B cell (primary cell): ENCODE data around the gene DKKL1. TPM values are rescaled to one million over a fixed set of nuclear protein-coding genes. Genes with fewer than 3 reads are reported as not detected.

Experiments used
- ATAC-seq: fragments of 200-7000 bp; cut with Tn5 transposase; one replicate; pipeline ENCODE4 v1.10.0; 2021; ENCODE audit warnings: low read depth, mild to moderate bottlenecking, moderate number of reproducible peaks, moderate library complexity
- CTCF ChIA-PET: fragments of 350-600 bp; sonication (Branson Sonifier 250); formaldehyde crosslinking; loops from one replicate; lab custom pipeline; 2021; ENCODE audit warnings: antibody characterized with exemption, inconsistent platforms; lab: Charles Lee
- POLR2A ChIA-PET: fragments of 350-600 bp; sonication (Branson Sonifier 250); formaldehyde crosslinking; loops from one replicate; lab custom pipeline; 2021; ENCODE audit warnings: antibody characterized with exemption; lab: Charles Lee
- DNase-seq: peaks from one replicate; pipeline ENCODE4 v3.0.0; 2013
- H2AFZ ChIP-seq: 2 replicates; pipeline ENCODE4 v1.6.1; 2012; ENCODE audit warnings: mild to moderate bottlenecking, low read depth, low read length; ENCODE audit not compliant: insufficient read depth, poor library complexity, severe bottlenecking
- H3K27ac ChIP-seq, 2 donors: 1 replicate in 1 of 2; 2 replicates in 1 of 2; pipeline ENCODE4 v1.5.1; 2012 to 2013; ENCODE audit warnings: low read length in 2 of 2, mild to moderate bottlenecking in 2 of 2, moderate library complexity in 1 of 2
- H3K27me3 ChIP-seq, 4 experiments: fragments of 200-600 bp in 1 of 4; sonication (generic) in 1 of 4; replicated peaks in 1 of 4; 1 replicate in 2 of 4; 2 replicates in 2 of 4; pipeline versions ENCODE4 v1.6.1 to v1.7.0; 2013 to 2016; ENCODE audit warnings: low read length in 3 of 4, mild to moderate bottlenecking in 2 of 4, mixed read lengths in 1 of 4, moderate library complexity in 1 of 4; ENCODE audit not compliant: insufficient read depth in 4 of 4, control insufficient read depth in 3 of 4; ENCODE audit errors: control extremely low read depth in 1 of 4
- H3K36me3 ChIP-seq, 2 experiments: replicated peaks in 1 of 2; 1 replicate in 1 of 2; 2 replicates in 1 of 2; pipeline versions ENCODE4 v1.6.1 to v1.7.1; 2013; ENCODE audit warnings: low read length in 1 of 2; ENCODE audit not compliant: insufficient read depth in 2 of 2, control insufficient read depth in 1 of 2; ENCODE audit errors: control extremely low read depth in 1 of 2, extremely low read depth in 1 of 2
- H3K4me1 ChIP-seq, 2 donors: fragments of 200-600 bp in 1 of 2; sonication (generic) in 1 of 2; 1 replicate in 1 of 2; 2 replicates in 1 of 2; pipeline versions ENCODE4 v1.5.1 to v1.6.1; 2013 to 2017; ENCODE audit warnings: low read length in 2 of 2; ENCODE audit not compliant: control insufficient read depth in 2 of 2, insufficient read depth in 2 of 2
- H3K4me2 ChIP-seq: replicated peaks from 2 replicates; pipeline ENCODE3; 2012; ENCODE audit warnings: mild to moderate bottlenecking, low read depth, low read length; ENCODE audit not compliant: poor library complexity, severe bottlenecking
- H3K4me3 ChIP-seq, 5 experiments: fragments of 200-600 bp in 1 of 5; sonication (generic) in 1 of 5; 1 replicate in 3 of 5; 2 replicates in 2 of 5; pipeline versions ENCODE4 v1.5.1 to v1.7.0; 2011 to 2016; ENCODE audit warnings: low read length in 4 of 5, mild to moderate bottlenecking in 4 of 5, low read depth in 2 of 5, control low read depth in 1 of 5, moderate library complexity in 1 of 5; ENCODE audit not compliant: insufficient read depth in 1 of 5; ENCODE audit errors: control extremely low read depth in 1 of 5, extremely low read depth in 1 of 5
- H3K79me2 ChIP-seq: fragments of 200-600 bp; sonication (generic); one replicate; pipeline ENCODE4 v1.6.0; 2016; ENCODE audit warnings: low read length; ENCODE audit not compliant: control insufficient read depth, insufficient read depth
- H3K9ac ChIP-seq: fragments of 200-600 bp; sonication (generic); 2 replicates; pipeline ENCODE4 v1.6.1; 2017; ENCODE audit warnings: mild to moderate bottlenecking, low read length, moderate library complexity
- H3K9me3 ChIP-seq, 3 donors: one replicate each; pipeline versions ENCODE4 v1.6.1 to v1.7.1; 2013; ENCODE audit warnings: low read length in 2 of 3; ENCODE audit not compliant: control insufficient read depth in 2 of 3, insufficient read depth in 1 of 3; ENCODE audit errors: control extremely low read depth in 1 of 3
- H4K20me1 ChIP-seq: 2 replicates; pipeline ENCODE4 v1.6.0; 2012; ENCODE audit warnings: mild to moderate bottlenecking, low read length; ENCODE audit not compliant: insufficient read depth, control insufficient read depth, poor library complexity, severe bottlenecking
- H3K27ac Mint-ChIP-seq: one replicate; pipeline ENCODE4 v1.8.0; 2021; ENCODE audit warnings: mixed read lengths
- H3K27me3 Mint-ChIP-seq: one replicate; pipeline ENCODE4 v1.8.0; 2021; ENCODE audit warnings: mixed read lengths
- H3K4me1 Mint-ChIP-seq: one replicate; pipeline ENCODE4 v1.8.0; 2021; ENCODE audit warnings: mixed read lengths
- H3K4me3 Mint-ChIP-seq: one replicate; pipeline ENCODE4 v1.8.0; 2021; ENCODE audit warnings: mixed read lengths
- H3K9me3 Mint-ChIP-seq: one replicate; pipeline ENCODE4 v1.8.0; 2022; ENCODE audit warnings: mixed read lengths; ENCODE audit not compliant: insufficient read depth
- CTCF ChIP-seq: fragments of 200-600 bp; IDR thresholded peaks from one replicate; pipeline ENCODE4 v1.8.0; 2022; ENCODE audit warnings: antibody characterized with exemption, mild to moderate bottlenecking
- EZH2 ChIP-seq: IDR thresholded peaks from 2 replicates; pipeline ENCODE4 v1.6.1; 2012; ENCODE audit warnings: borderline replicate concordance, low read depth, mild to moderate bottlenecking, moderate library complexity, low read length; ENCODE audit not compliant: insufficient read depth, poor library complexity, severe bottlenecking
- WGBS: methylation state at CpG from one replicate; pipeline ENCODE4 v1.1.5; 2013; ENCODE audit warnings: missing lambda C conversion rate; ENCODE audit not compliant: insufficient coverage; 5-methylcytosine and 5-hydroxymethylcytosine counted together
- intact Hi-C: fragments of 100-400 bp; cut with micrococcal nuclease; formaldehyde crosslinking; loops from one replicate; pipeline ENCODE4 v1.10.0; 2022
- polyA plus RNA-seq: library from polyadenylated mRNA; depleted of rRNA; stranded (reverse); fragments of >200 nt; gene quantifications from 2 replicates; pipeline ENCODE4 v1.2.3, GENCODE V29; 2012
- total RNA-seq, 2 donors: library from RNA; stranded (reverse); fragments of 120-200 nt in 1 of 2; gene quantifications; 1 replicate in 1 of 2; 2 replicates in 1 of 2; pipeline versions ENCODE4 v1.2.3 to v1.2.4, GENCODE V29; 2013 to 2022

The DKKL1 gene
- total and polyA plus RNA-seq, 2 donors (not counting 1 experiment from before 2014, with no cell fraction given) = 1.2 to 1.6 TPM

- peaks cover 49% of the 10 kb centered on the region for H3K79me2 ChIP-seq
- H3K9me3 Mint-ChIP-seq = no peaks in the 10 kb centered on the region
- H3K4me3 ChIP-seq = peak overlapping the region in 4 of 5 experiments; percentile 94 to 98 (median 98)
- POLR2A ChIA-PET = interaction anchor here (0.6 to 5.6 kb wide), 17 partner anchors 10 to 336 kb away, joined by 3 to 72 read pairs (median 11); partner anchors contain the start of genes ALDH16A1 and TEAD2
- no peak overlapping the region for H2AFZ ChIP-seq
- H3K27me3 ChIP-seq = no peaks in the 10 kb centered on the region
- no peak for TF ChIP-seq EZH2
- no peak for TF ChIP-seq CTCF
- H3K4me2 ChIP-seq = peak overlapping the region; percentile 100
- CTCF ChIA-PET = interaction anchor here (0.7 to 2.6 kb wide), 13 partner anchors 8 to 207 kb away, joined by 3 to 25 read pairs (median 4); partner anchors contain the start of genes PIH1D1 and SLC6A16
- intact Hi-C loops = loop anchor here (1.0 to 2.0 kb wide), 8 partner anchors 8 to 130 kb away; partner anchors contain the start of gene DKKL1
- H3K27ac Mint-ChIP-seq = peak overlapping the region; percentile 95
- H3K9me3 ChIP-seq = peaks cover 0 to 28% (median 15%) of the 10 kb centered on the region in 3 donors
- H3K27me3 Mint-ChIP-seq = no peaks in the 10 kb centered on the region
- H3K27ac ChIP-seq = peak overlapping the region; percentile 89 to 93
- peak; percentile 56 for DNase-seq
- WGBS = 91% methylated on average over 44 of the region's 47 CpGs
- no peak for ATAC-seq
- H3K4me1 ChIP-seq = peaks cover 53 to 78% of the 10 kb centered on the region in 2 donors
- H3K4me3 Mint-ChIP-seq = peak overlapping the region; percentile 100
- H3K9ac ChIP-seq = peak overlapping the region; percentile 89
- peaks cover 0 to 63% of the 10 kb centered on the region in 2 experiments for H3K36me3 ChIP-seq
- peaks cover 47% of the 10 kb centered on the region for H4K20me1 ChIP-seq
- H3K4me1 Mint-ChIP-seq = peaks cover 72% of the 10 kb centered on the region
Observed at GRCh38 chr19:49339301-49340068, 24.2 kb upstream of the DKKL1 start.
